LNCaP clone FGC (cell line): ENCODE data around the gene ROBO1.

ENCODE experiments used
- DNase-seq: peaks from one replicate; pipeline ENCODE4 v3.0.0-alpha.2; 2011; ENCODE audit warnings: low read depth
- H3K4me3 ChIP-seq: 2 replicates; pipeline ENCODE4 v1.5.1; 2011; ENCODE audit warnings: mild to moderate bottlenecking, low read depth, low read length, control low read depth
- TF ChIP-seq, protein P1 (sequence below): IDR thresholded peaks from 2 replicates; pipeline ENCODE4 v1.5.1; 2012; ENCODE audit warnings: mild to moderate bottlenecking; ENCODE audit not compliant: control insufficient read depth, insufficient read depth; ENCODE audit errors: extremely low read depth

The ROBO1 gene

DNA sequence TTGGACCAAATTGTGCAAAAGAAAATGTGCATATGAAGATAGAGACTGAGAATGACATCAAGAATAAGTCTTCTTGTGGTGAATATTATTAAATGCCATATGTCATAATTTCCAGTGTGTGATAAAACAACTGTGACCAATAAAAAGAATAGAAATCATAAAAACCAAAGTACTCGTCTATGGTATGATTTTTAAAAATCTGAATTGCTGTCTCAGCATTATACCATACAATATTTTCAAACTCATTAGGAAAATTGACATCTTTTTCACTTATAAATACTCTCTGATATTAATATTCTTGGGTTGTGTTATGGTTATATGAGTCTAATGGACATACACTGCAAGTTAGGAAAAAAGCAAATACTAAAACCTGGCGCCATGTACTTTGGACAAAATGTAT lies 279.4 kb downstream of the ROBO1 start:
- TF ChIP-seq, protein P1, sequence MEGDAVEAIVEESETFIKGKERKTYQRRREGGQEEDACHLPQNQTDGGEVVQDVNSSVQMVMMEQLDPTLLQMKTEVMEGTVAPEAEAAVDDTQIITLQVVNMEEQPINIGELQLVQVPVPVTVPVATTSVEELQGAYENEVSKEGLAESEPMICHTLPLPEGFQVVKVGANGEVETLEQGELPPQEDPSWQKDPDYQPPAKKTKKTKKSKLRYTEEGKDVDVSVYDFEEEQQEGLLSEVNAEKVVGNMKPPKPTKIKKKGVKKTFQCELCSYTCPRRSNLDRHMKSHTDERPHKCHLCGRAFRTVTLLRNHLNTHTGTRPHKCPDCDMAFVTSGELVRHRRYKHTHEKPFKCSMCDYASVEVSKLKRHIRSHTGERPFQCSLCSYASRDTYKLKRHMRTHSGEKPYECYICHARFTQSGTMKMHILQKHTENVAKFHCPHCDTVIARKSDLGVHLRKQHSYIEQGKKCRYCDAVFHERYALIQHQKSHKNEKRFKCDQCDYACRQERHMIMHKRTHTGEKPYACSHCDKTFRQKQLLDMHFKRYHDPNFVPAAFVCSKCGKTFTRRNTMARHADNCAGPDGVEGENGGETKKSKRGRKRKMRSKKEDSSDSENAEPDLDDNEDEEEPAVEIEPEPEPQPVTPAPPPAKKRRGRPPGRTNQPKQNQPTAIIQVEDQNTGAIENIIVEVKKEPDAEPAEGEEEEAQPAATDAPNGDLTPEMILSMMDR: no peak

GRCh38 chr3:79480746-79481145 lies 287.1 kb downstream of the ROBO1 start:
- TF ChIP-seq, protein P1: no peak
- no peak for DNase-seq
- no peak overlapping the region for H3K4me3 ChIP-seq

More for the DNA sequence above, 279.4 kb downstream of the ROBO1 start:
- no peak for DNase-seq
- H3K4me3 ChIP-seq: no peak overlapping the region

GRCh38 chr3:79478620-79479019 lies 289.2 kb downstream of the ROBO1 start:
- no peak overlapping the region for H3K4me3 ChIP-seq
- DNase-seq: no peak
- TF ChIP-seq, protein P1: no peak

- no peak overlapping the region for H3K4me3 ChIP-seq
- peak; percentile 6 for DNase-seq
- TF ChIP-seq, protein P1: no peak
Measured at GRCh38 chr3:79477242-79477641, 290.6 kb downstream of the ROBO1 start.

- TF ChIP-seq, protein P1: no peak
- no peak overlapping the region for H3K4me3 ChIP-seq
- DNase-seq: no peak
Measured at GRCh38 chr3:79473993-79474392, 293.8 kb downstream of the ROBO1 start.

DNA sequence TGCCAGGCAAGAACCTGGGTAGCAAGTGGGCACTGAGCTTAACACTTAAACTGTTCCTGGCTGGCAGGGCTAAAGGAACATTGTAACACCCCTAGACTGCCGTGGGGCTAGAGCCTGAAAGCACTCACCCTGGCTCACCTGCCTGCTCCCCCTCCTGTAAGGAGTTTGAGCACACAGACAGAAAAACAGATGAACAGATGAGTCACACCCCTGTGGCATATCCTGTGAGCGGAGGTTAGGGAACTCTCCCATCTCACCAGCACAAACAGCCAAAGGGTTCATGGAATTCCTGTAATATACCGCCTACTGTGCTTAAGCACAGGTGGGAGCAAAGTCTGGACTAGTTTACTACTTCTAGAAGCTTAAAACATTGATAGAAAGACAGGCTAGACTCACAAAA lies 300.1 kb downstream of the ROBO1 start:
- H3K4me3 ChIP-seq: no peak overlapping the region
- no peak for DNase-seq
- TF ChIP-seq, protein P1: no peak

DNA sequence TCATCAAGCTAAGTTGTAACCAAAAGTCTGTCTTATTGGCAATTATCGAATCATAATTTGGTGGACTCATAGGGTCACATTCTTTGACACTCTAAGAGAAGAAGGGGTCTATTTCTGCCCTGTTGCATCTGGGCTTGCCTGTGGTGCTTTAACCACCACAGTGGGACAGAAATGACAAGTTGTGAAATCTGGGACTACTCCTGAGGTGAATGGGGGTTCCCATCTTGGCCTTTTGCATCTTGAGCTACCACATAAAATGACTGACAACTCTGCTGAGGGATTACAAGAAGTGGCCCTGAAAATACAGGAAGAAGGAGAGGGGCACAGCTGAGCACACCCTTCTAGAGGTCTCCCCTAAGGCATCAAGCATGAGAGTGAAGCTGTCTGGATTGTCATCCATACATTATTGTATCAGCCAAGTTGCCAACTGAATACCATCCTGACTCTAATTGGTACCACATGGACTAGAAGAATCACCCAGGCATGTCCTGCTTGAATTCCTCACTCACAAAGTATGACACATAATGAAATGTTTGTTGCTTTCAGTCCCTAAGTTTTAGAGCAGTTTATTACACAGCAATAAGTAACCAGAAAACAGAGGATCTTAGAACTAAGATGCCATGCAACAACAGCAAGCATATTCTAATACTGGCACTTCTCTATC lies 306.5 kb downstream of the ROBO1 start:
- TF ChIP-seq, protein P1: no peak
- no peak for DNase-seq
- no peak overlapping the region for H3K4me3 ChIP-seq
